IMR-90 (cell line): ENCODE measurements around the gene PRKAR1B. TPM values are rescaled to one million over a fixed set of nuclear protein-coding genes. Genes with fewer than 3 reads are reported as not detected.

Experiments
- ATAC-seq: fragments of 200-7000 bp; cut with Tn5 transposase; 2 replicates; pipeline ENCODE4 v1.9.1; 2020; ENCODE audit warnings: low read depth, mild to moderate bottlenecking, moderate library complexity
- BruUV-seq: library from RNA; stranded (reverse); fragments of 400-500 nt; replicated peaks from 2 replicates; lab custom pipeline; 2021; lab: Mats Ljungman, UMichigan
- CTCF ChIA-PET: fragments of 300-600 bp; formaldehyde crosslinking; extraction: SDS; loops from one replicate; lab custom pipeline; 2021; ENCODE audit warnings: antibody characterized with exemption; lab: Yijun Ruan, JAX
- POLR2A ChIA-PET: fragments of 300-600 bp; sonication (Branson Sonifier 250); formaldehyde crosslinking; loops from one replicate; lab custom pipeline; 2022; ENCODE audit warnings: antibody characterized with exemption; ENCODE audit not compliant: unreplicated experiment; lab: Charles Lee
- DNase-seq: peaks from one replicate; pipeline ENCODE4 v3.0.0; 2013
- H2AFZ ChIP-seq: replicated peaks from 2 replicates; pipeline ENCODE3; 2013; ENCODE audit warnings: low read length, mild to moderate bottlenecking; ENCODE audit not compliant: poor library complexity
- H2AK5ac ChIP-seq: 2 replicates; pipeline ENCODE4 v1.6.1; 2013; ENCODE audit warnings: low read depth, low read length, inconsistent platforms
- H2AK9ac ChIP-seq: replicated peaks from 2 replicates; pipeline ENCODE3; 2013; ENCODE audit warnings: mild to moderate bottlenecking, low read depth, low read length, moderate library complexity; ENCODE audit not compliant: poor library complexity
- H2BK120ac ChIP-seq: 2 replicates; pipeline ENCODE4 v1.6.1; 2013; ENCODE audit warnings: low read depth, low read length, inconsistent platforms
- H2BK15ac ChIP-seq: 3 replicates; pipeline ENCODE4 v1.6.1; 2013; ENCODE audit warnings: low read depth, low read length, inconsistent platforms
- H2BK20ac ChIP-seq: 2 replicates; pipeline ENCODE4 v1.6.1; 2013; ENCODE audit warnings: low read depth, mild to moderate bottlenecking, inconsistent platforms, low read length, moderate library complexity
- H2BK5ac ChIP-seq: 2 replicates; pipeline ENCODE4 v1.6.1; 2013; ENCODE audit warnings: mild to moderate bottlenecking, low read depth, low read length, inconsistent platforms; ENCODE audit not compliant: poor library complexity, severe bottlenecking
- H3K14ac ChIP-seq: replicated peaks from 2 replicates; pipeline ENCODE4 v1.6.1; 2013; ENCODE audit warnings: low read depth, low read length, inconsistent platforms
- H3K18ac ChIP-seq: 2 replicates; pipeline ENCODE4 v1.6.1; 2013; ENCODE audit warnings: low read depth, low read length, control low read depth
- H3K23ac ChIP-seq: 2 replicates; pipeline ENCODE4 v1.6.1; 2013; ENCODE audit warnings: low read depth, low read length, inconsistent platforms
- H3K27ac ChIP-seq: 2 replicates; pipeline ENCODE4 v1.5.1; 2013; ENCODE audit warnings: mild to moderate bottlenecking, control low read depth, low read length; ENCODE audit not compliant: insufficient read depth
- H3K27me3 ChIP-seq: 2 replicates; pipeline ENCODE4 v1.6.1; 2013; ENCODE audit warnings: low read length; ENCODE audit not compliant: control insufficient read depth, insufficient read depth
- H3K36me3 ChIP-seq: 2 replicates; pipeline ENCODE4 v1.6.1; 2013; ENCODE audit warnings: low read length, mixed read lengths; ENCODE audit not compliant: control insufficient read depth, insufficient read depth
- H3K4ac ChIP-seq: 2 replicates; pipeline ENCODE4 v1.6.1; 2013; ENCODE audit warnings: low read depth, low read length, inconsistent platforms
- H3K4me1 ChIP-seq: 2 replicates; pipeline ENCODE4 v1.6.1; 2013; ENCODE audit warnings: low read length, mixed read lengths; ENCODE audit not compliant: control insufficient read depth, insufficient read depth
- H3K4me2 ChIP-seq: 2 replicates; pipeline ENCODE4 v1.6.1; 2013; ENCODE audit warnings: low read depth, mild to moderate bottlenecking, control low read depth, low read length, moderate library complexity
- H3K4me3 ChIP-seq: 2 replicates; pipeline ENCODE4 v1.5.1; 2013; ENCODE audit warnings: low read depth, mild to moderate bottlenecking, control low read depth, low read length, moderate library complexity; ENCODE audit not compliant: insufficient read depth
- H3K56ac ChIP-seq: 2 replicates; pipeline ENCODE4 v1.6.1; 2013; ENCODE audit warnings: low read length, inconsistent platforms; ENCODE audit not compliant: insufficient read depth; ENCODE audit errors: extremely low read depth
- H3K79me1 ChIP-seq, 2 experiments: 2 replicates each; pipeline ENCODE4 v1.6.1; 2013; ENCODE audit warnings: low read length in 2 of 2, inconsistent platforms in 1 of 2, low read depth in 1 of 2
- H3K9ac ChIP-seq: 2 replicates; pipeline ENCODE4 v1.6.1; 2013; ENCODE audit warnings: low read depth, low read length, control low read depth
- H3K9me1 ChIP-seq: 2 replicates; pipeline ENCODE4 v1.6.1; 2013; ENCODE audit warnings: low read length, inconsistent platforms; ENCODE audit not compliant: insufficient read depth
- H3K9me3 ChIP-seq: 2 replicates; pipeline ENCODE4 v1.6.1; 2013; ENCODE audit warnings: low read length; ENCODE audit not compliant: control insufficient read depth, insufficient read depth
- H4K20me1 ChIP-seq: 2 replicates; pipeline ENCODE4 v1.6.1; 2013; ENCODE audit warnings: low read length, inconsistent platforms; ENCODE audit not compliant: insufficient read depth
- H4K5ac ChIP-seq: 2 replicates; pipeline ENCODE4 v1.6.1; 2013; ENCODE audit warnings: mild to moderate bottlenecking, low read depth, low read length, control low read depth
- H4K8ac ChIP-seq, 2 experiments: 2 replicates each; pipeline ENCODE4 v1.6.1; 2013; ENCODE audit warnings: low read depth in 2 of 2, low read length in 2 of 2, control low read depth in 1 of 2, inconsistent platforms in 1 of 2
- H4K91ac ChIP-seq: 2 replicates; pipeline ENCODE4 v1.6.1; 2013; ENCODE audit warnings: low read depth, low read length, inconsistent platforms; ENCODE audit not compliant: insufficient read depth
- BHLHE40 ChIP-seq: fragments of 150-350 bp; IDR thresholded peaks from 2 replicates; pipeline ENCODE4 v1.6.1; 2016; ENCODE audit warnings: mild to moderate bottlenecking, low read depth, low read length
- CEBPB ChIP-seq: IDR thresholded peaks from 2 replicates; pipeline ENCODE4 v1.6.1; 2012; ENCODE audit warnings: low read depth, low read length, improper control_type of control experiment
- CHD1 ChIP-seq: IDR thresholded peaks from 2 replicates; pipeline ENCODE4 v1.6.1; 2012; ENCODE audit warnings: low read depth, low read length, improper control_type of control experiment
- ELK1 ChIP-seq: fragments of 150-350 bp; IDR thresholded peaks from 2 replicates; pipeline ENCODE4 v1.6.1; 2016; ENCODE audit warnings: low read depth, mild to moderate bottlenecking, low read length, moderate library complexity, borderline replicate concordance
- FOS ChIP-seq: fragments of 150-350 bp; IDR thresholded peaks from 2 replicates; pipeline ENCODE4 v1.6.1; 2016; ENCODE audit warnings: low read depth, low read length
- MAFK ChIP-seq: IDR thresholded peaks from 2 replicates; pipeline ENCODE4 v1.6.1; 2012; ENCODE audit warnings: low read depth, low read length, improper control_type of control experiment
- MAZ ChIP-seq: IDR thresholded peaks from 2 replicates; pipeline ENCODE4 v1.6.1; 2012; ENCODE audit warnings: low read depth, mild to moderate bottlenecking, low read length, improper control_type of control experiment, moderate library complexity, borderline replicate concordance
- MXI1 ChIP-seq: IDR thresholded peaks from 2 replicates; pipeline ENCODE4 v1.6.1; 2012; ENCODE audit warnings: low read depth, mild to moderate bottlenecking, low read length, moderate library complexity, borderline replicate concordance
- NFE2L2 ChIP-seq: fragments of 150-350 bp; IDR thresholded peaks from 2 replicates; pipeline ENCODE4 v1.6.1; 2016; ENCODE audit warnings: low read depth, mild to moderate bottlenecking, low read length
- POLR2A ChIP-seq: IDR thresholded peaks from 2 replicates; pipeline ENCODE4 v1.6.1; 2012; ENCODE audit warnings: mild to moderate bottlenecking, low read depth, low read length
- RAD21 ChIP-seq: IDR thresholded peaks from 2 replicates; pipeline ENCODE4 v1.6.1; 2012; ENCODE audit warnings: low read length, improper control_type of control experiment
- SMC3 ChIP-seq: fragments of 150-350 bp; IDR thresholded peaks from 2 replicates; pipeline ENCODE4 v1.6.1; 2016; ENCODE audit warnings: low read depth, mild to moderate bottlenecking, antibody characterized with exemption, low read length, moderate library complexity
- WGBS, 2 experiments: methylation state at CpG; one replicate each; pipeline versions ENCODE4 v1.1.5 to v1.1.7; 2013; ENCODE audit warnings: missing lambda C conversion rate in 2 of 2; ENCODE audit not compliant: insufficient read length in 1 of 2; ENCODE audit errors: extremely low coverage in 2 of 2; 5-methylcytosine and 5-hydroxymethylcytosine counted together
- dilution Hi-C: fragments of 300-500 bp; cut with HindIII; formaldehyde crosslinking; loops from one replicate; pipeline ENCODE4 v1.14.3; 2018; ENCODE audit warnings: low sequenced_read_pairs; ENCODE audit not compliant: unreplicated experiment
- in situ Hi-C: fragments of 300-500 bp; cut with MboI; formaldehyde crosslinking; loops from 3 replicates; pipeline ENCODE4 v1.14.3; 2019; ENCODE audit warnings: low sequenced_read_pairs, inconsistent platforms, mixed read lengths
- intact Hi-C: fragments of 100-400 bp; cut with micrococcal nuclease; formaldehyde crosslinking; loops from 2 replicates; pipeline ENCODE4 v1.10.0; 2022
- polyA plus RNA-seq, 3 experiments: library from polyadenylated mRNA; depleted of rRNA; stranded (reverse); fragments of >200 nt; gene quantifications; 2 replicates each; pipeline ENCODE4 v1.2.3, GENCODE V29; 2012; ENCODE audit warnings: low replicate concordance in 1 of 3
- total RNA-seq: library from RNA; depleted of rRNA; stranded (reverse); fragments of >200 nt; gene quantifications from 2 replicates; pipeline ENCODE4 v1.2.3, GENCODE V29; 2012
- TF ChIP-seq, protein P1 (sequence below): conservative IDR thresholded peaks from 2 replicates; pipeline ENCODE4 v1.5.1; 2012; ENCODE audit warnings: mild to moderate bottlenecking, low read depth, low read length, improper control_type of control experiment

Gene PRKAR1B
- total and polyA plus RNA-seq, 2 of the 4 experiments (the other 2 are of a cell fraction): 15.2 to 20.2 TPM

DNA sequence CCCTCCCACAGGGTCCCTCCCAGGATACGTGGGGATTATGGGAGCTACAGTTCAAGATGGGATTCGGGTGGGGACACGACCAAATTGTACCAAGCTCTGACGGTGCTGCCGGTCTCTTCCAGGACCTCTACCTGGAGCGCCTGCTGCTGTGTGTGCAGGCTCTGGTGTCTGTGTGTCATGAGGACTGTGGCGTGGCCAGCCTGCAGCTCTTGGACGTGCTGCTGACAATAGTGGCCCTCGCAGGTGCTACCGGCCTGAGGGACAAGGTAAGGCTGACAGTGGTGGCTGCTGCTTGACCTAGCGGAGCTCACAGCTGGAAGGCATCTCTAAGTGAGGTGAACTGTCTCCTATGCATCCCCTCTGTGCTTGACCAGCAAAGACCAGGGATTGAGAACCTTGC lies 34.5 kb upstream of the PRKAR1B start:
- Histone ChIP-seq H3K4me2 (no peak overlapping the region), H3K79me1 (no peaks in the 10 kb centered on the region), H4K5ac (no peak overlapping the region), H3K9me1 (no peaks in the 10 kb centered on the region; the same call in 1 of the 2 replicates), H3K4me3 (no peak overlapping the region), H4K20me1 (no peaks in the 10 kb centered on the region), H3K9ac (no peak overlapping the region), H2AK5ac (no peak overlapping the region), H2BK20ac (no peak overlapping the region), H2BK5ac (no peak overlapping the region), H3K4ac (no peak overlapping the region), H3K27ac (no peak overlapping the region), H2AFZ (no peak overlapping the region), H3K18ac (no peak overlapping the region), H3K14ac (no peak overlapping the region), H2AK9ac (no peak overlapping the region), H3K27me3 (no peaks in the 10 kb centered on the region), H4K8ac (no peak overlapping the region), H2BK15ac (no peak overlapping the region), H3K4me1 (no peaks in the 10 kb centered on the region), H2BK120ac (no peak overlapping the region), H3K23ac (no peak overlapping the region), H4K91ac (no peak overlapping the region), H3K9me3 (no peaks in the 10 kb centered on the region), H3K36me3 (peaks cover 51% of the 10 kb centered on the region), H3K56ac (no peak overlapping the region)
- ChIA-PET POLR2A (no interaction called here), CTCF (interaction anchor here (0.7 kb wide), 1 partner anchor 443 kb away, joined by 4 read pairs; no protein-coding TSS in a partner anchor)
- no TSS peak for BruUV-seq
- no peak for DNase-seq
- WGBS, 2 experiments: 88% methylated on average over 3 of the region's 11 CpGs; no CpG with 5 or more reads in 1 of the 2 experiments
- TF ChIP-seq RAD21 (no peak), CHD1 (no peak), MAZ (no peak), POLR2A (no peak), CEBPB (no peak), MAFK (no peak), MXI1 (no peak), SMC3 (no peak), ELK1 (no peak), BHLHE40 (no peak), FOS (no peak), NFE2L2 (no peak)
- TF ChIP-seq, protein P1, sequence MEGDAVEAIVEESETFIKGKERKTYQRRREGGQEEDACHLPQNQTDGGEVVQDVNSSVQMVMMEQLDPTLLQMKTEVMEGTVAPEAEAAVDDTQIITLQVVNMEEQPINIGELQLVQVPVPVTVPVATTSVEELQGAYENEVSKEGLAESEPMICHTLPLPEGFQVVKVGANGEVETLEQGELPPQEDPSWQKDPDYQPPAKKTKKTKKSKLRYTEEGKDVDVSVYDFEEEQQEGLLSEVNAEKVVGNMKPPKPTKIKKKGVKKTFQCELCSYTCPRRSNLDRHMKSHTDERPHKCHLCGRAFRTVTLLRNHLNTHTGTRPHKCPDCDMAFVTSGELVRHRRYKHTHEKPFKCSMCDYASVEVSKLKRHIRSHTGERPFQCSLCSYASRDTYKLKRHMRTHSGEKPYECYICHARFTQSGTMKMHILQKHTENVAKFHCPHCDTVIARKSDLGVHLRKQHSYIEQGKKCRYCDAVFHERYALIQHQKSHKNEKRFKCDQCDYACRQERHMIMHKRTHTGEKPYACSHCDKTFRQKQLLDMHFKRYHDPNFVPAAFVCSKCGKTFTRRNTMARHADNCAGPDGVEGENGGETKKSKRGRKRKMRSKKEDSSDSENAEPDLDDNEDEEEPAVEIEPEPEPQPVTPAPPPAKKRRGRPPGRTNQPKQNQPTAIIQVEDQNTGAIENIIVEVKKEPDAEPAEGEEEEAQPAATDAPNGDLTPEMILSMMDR: no peak
- in situ Hi-C loops (no loop called here), dilution Hi-C loops (no loop called here), intact Hi-C loops (no loop called here)
- ATAC-seq: no peak
